Gastroesophageal sphincter (tissue), 3 donors: ENCODE data around the gene COMP.

Experiments
- POLR2A ChIP-seq, 2 donors: fragments of 450-650 bp; IDR thresholded peaks; one replicate each; pipeline ENCODE4 v1.6.1; 2017; ENCODE audit warnings: antibody characterized with exemption in 2 of 2, mild to moderate bottlenecking in 2 of 2, moderate library complexity in 1 of 2
- TF ChIP-seq, protein P1 (sequence below), 4 experiments: fragments of 200-600 bp in 2 of 4; fragments of 450-650 bp in 2 of 4; sonication (generic) in 1 of 4; IDR thresholded peaks; one replicate each; pipeline ENCODE4 v1.5.1; 2017 to 2019; ENCODE audit warnings: antibody characterized with exemption in 4 of 4, mild to moderate bottlenecking in 2 of 4, moderate library complexity in 2 of 4

GRCh38 chr19:18763674-18764590 is 27.2 kb downstream of the COMP start:
- TF ChIP-seq, protein P1, sequence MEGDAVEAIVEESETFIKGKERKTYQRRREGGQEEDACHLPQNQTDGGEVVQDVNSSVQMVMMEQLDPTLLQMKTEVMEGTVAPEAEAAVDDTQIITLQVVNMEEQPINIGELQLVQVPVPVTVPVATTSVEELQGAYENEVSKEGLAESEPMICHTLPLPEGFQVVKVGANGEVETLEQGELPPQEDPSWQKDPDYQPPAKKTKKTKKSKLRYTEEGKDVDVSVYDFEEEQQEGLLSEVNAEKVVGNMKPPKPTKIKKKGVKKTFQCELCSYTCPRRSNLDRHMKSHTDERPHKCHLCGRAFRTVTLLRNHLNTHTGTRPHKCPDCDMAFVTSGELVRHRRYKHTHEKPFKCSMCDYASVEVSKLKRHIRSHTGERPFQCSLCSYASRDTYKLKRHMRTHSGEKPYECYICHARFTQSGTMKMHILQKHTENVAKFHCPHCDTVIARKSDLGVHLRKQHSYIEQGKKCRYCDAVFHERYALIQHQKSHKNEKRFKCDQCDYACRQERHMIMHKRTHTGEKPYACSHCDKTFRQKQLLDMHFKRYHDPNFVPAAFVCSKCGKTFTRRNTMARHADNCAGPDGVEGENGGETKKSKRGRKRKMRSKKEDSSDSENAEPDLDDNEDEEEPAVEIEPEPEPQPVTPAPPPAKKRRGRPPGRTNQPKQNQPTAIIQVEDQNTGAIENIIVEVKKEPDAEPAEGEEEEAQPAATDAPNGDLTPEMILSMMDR (IDR thresholded peaks at IDR 0.05): no peak
- TF ChIP-seq POLR2A (IDR thresholded peaks at IDR 0.05): no peak
